GM19035 (cell line): Measurements from ENCODE around the gene FCRL6.

Experiments used
- ATAC-seq: cut with Tn5 transposase; IDR thresholded peaks from one replicate; pipeline ENCODE4 v1.9.1; 2021; ENCODE audit not compliant: unreplicated experiment

FCRL6 gene

DNA sequence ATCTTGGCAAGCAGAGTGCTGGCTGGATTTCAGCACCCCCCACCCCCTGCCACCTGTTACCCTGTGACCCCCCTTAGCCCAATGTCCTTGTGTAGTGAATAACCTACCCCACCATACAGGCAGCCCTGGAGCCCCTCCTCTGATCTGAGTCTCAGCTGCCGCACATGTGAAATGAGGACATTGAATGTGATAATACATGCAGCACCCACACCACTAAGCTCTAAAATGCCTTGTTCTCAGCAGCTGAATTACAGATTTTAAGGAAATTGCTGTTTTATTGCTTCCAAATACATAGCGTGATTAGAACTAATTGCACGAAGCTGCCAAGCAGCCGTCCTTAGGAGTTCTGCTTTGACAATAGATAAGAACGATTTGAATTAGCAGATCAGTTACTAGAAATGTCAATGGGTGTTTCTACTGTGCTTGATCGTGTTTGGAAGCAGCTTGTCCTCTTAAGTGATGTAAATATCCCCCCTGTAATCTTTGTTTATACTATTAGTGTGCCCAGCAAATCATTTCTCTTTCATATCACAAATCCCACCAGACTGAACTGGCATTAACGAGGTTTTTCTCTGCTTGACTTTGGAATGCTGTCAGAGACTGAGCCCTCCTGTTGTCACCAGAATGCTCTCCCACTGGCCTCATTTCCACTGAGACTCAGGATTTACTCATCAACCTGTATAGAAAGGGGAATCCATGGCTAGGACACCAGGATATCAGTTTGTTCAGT is 29.4 kb downstream of the FCRL6 start:
- ATAC-seq = no peak

DNA sequence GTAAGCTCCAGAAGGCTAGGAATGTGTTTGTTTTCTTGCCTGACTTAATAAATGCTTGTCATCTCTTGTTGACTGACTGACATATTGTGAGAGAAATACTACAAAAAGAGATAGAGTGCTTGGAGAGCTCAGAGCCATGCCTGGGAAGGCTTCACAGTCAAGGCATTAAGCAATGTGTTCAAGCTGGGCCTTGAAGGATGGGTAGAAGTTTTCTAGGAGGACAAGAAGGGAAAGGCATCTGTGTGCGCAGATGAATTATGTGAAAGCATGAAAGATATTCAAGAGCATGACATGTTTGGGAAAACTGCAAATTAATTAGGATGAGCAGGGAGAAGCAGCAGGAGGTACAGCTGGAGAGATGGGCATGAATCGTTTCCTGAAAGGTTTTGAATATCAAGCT is 30.1 kb downstream of the FCRL6 start:
- ATAC-seq = no peak

DNA sequence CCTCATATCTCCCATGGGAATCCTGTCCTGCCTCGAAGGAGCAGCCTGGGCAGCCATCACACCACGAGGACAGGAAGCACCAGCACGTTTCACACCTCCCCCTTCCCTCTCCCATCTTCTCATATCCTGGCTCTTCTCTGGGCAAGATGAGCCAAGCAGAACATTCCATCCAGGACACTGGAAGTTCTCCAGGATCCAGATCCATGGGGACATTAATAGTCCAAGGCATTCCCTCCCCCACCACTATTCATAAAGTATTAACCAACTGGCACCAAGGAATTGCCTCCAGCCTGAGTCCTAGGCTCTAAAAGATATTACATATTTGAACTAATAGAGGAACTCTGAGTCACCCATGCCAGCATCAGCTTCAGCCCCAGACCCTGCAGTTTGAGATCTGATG is 33.2 kb downstream of the FCRL6 start:
- ATAC-seq = no peak

DNA sequence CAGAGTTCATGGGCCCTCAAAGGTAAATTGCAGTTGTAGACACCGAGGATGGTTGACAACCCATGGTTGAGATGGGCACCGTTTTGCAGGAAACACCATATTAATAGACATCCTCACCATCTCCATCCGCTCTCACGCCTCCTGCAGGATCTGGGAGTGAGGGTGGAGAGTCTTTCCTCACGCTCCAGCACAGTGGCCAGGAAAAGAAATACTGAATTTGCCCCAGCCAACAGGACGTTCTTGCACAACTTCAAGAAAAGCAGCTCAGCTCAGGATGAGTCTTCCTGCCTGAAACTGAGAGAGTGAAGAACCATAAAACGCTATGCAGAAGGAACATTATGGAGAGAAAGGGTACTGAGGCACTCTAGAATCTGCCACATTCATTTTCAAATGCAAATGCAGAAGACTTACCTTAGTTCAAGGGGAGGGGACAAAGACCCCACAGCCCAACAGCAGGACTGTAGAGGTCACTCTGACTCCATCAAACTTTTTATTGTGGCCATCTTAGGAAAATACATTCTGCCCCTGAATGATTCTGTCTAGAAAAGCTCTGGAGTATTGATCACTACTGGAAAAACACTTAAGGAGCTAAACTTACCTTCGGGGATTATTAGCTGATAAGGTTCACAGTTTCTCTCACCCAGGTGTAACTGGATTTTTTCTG is 33.8 kb downstream of the FCRL6 start:
- no peak for ATAC-seq

DNA sequence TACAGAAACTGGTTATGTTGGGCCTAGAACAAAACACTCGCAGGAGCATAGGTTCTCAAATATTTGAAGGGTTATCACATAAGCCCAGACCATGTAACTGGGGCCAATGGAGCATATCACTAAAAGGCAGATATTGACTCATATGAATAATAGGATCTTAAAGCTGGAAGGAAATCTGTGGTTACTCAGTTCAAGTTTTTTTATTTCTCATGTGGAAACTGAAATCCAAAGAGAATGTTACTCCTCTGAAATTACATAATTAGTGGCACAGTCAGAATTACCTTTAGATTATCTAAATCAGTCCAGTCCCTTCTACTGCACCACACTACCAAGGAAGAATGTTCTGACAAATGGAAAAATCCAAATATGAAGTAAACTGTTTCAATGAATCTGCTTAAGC is 36.6 kb downstream of the FCRL6 start:
- ATAC-seq = peak; percentile 44

DNA sequence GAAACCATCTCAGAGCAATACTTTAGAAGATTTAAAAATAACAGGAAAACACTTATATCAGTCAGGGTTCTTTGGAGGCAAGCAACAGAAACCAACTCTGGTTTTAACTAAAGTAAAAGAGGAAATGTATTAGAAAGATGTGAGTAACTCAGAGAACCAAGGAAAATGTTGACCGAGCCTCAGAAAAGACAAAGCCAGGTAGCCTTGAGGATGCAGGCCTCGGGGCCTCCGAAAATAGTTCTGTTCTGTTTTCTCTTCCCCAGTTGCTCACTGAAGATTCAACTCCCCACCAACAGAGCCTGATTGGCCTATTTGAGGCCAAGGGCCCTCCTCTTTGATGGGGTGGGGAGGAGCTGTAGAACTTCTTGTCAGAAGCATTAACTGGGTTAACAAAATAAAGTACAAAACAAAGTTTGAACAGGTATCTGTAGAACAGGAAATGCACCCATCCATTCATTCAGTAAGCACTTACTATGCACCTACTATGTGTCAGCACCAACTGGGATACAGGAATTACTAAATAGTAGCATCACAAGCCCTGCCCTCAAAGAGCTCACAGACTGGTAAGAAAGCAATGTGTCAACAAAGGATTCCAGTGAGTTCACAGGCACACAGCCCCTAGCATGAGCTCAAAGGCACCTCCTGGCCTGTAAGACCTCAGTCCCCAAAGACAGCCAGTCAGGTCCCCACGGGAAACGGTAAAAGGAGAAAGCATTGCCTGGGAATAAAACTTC is 37.1 kb downstream of the FCRL6 start:
- ATAC-seq = peak; percentile 65

DNA sequence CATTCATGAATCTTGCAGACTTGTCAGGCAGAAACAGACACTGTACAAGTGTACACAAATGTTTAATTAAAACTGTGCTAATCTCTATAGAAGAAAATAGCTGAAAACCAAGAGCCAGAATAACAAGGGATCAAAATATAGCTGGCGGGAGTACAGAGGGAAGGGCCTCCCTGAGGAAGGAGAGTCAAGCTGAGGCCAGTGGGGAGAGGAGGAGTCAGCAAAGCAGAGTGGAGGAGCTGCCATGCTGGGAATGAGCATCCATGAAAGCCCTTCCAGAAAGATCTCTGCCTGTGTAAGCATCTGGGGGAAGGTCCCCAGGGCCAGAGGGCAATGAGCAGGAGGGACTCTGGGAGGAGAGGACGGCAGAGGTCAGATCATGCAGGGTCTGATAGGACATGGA is 39.6 kb downstream of the FCRL6 start:
- ATAC-seq = no peak

DNA sequence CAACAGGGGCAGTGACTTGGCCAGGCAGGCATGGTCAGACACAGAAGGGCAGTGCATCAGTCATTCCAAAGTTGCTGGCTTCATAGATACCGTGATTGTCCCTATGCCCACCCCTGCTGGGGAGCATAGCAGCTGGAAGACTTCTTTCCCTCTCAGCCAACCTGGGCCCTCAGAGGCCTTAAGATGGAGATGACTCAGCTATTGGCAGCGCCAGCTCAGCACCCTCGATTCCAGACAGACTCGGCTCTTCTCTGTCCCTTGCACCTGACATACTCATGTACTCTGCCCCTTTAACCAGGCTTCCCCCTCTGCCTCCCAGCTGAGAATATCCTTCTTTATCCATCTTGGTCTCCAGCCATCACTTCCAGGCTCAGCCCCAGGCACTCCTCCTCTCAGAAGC is 41.3 kb downstream of the FCRL6 start:
- no peak for ATAC-seq

DNA sequence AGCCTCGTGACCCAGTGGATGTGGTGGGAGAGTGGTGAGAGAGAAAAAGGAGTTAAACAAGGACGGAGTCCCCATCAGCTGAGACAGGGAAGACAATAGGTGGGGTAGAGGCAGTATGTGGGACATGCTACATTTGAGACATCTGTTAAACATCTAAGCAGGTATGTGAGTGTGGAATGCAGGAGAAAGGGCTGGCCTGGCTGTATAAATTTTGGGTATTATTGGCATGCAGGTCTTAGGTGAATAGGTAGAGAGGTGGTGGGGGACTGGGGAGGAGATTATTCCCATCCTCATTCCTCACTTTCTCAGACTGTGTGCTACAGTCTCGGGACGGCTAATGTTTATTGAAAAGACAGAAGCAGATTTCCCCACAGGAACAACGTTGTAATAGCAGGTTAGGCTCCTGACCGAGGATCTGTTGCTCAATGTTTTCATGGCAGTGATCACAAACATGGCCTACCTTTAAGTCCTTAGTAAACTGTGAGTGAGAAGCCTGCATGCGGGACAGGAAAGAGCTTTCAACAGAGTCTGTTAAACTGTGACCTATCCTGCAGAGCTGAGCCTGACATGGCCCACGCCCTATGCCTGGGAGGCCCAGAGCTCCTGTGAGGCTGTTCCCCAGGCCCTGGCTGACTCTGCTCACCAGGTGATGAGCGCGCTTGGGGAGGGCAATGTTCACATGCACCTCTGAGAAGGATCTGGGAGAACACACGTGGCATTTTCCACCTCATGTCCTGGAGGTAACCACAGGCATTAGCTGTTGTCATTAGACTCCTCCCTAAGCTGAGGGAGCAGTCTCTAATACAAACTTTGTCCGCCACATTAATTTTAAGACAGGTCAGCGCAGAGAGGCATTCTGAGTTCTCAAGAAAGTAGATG is 43.8 kb downstream of the FCRL6 start:
- ATAC-seq = no peak

DNA sequence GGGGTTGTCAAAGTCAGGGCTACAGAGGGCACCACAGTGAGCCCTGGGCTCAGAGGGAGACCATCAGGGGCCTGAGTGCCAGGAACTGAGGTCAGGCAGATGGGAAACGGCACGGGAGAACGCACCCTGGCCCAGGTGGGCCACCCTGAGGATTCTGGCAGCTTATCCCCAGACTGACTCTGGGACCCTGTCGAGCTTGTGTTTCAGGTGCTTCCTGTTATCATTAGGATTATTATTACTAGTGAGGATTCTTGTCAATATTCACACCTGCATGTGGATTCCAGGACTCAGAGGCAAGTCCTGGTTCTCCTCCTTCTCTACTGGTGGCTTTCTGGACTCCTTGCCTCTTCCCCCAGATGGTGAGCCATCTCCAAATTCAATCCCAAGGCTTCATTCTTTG is 45.1 kb downstream of the FCRL6 start:
- ATAC-seq = no peak

DNA sequence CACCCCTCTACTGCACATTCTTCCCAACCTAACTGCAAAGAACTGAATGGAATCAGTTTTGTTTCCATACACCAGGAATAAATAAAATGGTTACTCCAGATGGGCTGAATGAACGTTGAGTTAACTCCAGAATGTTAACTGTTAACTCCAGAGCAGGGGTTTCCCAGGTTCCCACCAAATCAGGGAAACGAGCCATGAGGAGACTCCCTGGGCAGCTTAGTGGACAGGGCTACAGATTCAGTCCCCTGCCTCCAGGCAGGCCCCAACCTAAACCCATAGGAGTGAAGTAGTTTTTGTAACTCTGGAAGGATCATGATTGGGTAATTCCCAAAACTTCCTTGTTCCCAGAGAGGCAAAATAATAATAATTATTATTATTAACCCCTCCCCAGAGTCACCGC is 46.2 kb downstream of the FCRL6 start:
- no peak for ATAC-seq

DNA sequence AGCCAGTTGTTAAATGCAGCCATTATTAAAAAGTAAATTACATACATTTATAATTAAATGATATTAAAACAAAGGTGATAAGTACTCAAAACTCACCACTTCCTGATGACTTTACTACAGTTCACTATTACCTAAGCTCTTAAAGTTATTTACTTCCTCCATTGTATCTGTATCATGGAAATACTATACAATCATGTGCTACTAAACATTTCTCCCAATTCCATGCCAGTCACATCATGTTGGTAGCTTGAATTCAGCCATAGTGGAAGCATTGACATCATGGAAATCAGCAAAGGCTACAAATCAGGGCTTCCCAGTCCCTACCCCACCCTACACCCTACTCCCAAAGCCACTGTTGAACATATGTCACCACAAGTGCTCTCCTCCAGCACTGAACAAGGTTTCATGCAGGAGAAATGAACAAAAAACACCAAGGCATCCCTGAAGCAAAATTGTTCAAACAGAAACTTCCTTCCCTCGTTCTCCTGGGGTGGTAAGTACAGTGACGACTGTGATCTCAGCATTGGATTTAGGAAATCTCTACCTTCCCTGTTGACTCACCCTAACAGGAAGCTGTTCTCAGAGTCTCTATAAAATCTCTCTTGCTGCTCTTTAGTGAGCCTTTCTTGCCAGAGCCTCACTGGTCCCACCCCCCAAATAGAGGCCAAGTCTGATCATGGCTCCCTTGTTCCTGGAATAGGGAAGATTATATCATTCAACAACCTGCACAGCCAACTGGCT is 47.6 kb downstream of the FCRL6 start:
- ATAC-seq = no peak

DNA sequence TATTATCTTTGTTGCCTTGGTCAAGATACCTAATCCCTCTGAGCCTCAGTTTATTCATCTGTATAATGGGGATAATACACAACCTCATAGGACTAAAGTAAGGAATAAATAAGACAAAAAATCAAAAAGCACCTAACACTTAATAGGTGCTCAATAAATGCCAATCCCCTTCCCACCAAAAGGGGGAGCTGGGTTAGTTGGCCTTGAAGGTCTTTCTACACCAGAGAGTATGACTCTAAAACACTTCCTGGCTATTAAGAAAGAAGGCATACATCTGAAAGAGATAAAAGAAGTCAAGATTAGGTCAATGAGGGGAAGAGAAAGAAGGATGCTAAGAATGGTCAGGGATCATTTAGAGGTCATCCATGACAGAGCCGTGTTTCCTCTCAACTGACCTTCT is 49.2 kb downstream of the FCRL6 start:
- ATAC-seq = no peak

DNA sequence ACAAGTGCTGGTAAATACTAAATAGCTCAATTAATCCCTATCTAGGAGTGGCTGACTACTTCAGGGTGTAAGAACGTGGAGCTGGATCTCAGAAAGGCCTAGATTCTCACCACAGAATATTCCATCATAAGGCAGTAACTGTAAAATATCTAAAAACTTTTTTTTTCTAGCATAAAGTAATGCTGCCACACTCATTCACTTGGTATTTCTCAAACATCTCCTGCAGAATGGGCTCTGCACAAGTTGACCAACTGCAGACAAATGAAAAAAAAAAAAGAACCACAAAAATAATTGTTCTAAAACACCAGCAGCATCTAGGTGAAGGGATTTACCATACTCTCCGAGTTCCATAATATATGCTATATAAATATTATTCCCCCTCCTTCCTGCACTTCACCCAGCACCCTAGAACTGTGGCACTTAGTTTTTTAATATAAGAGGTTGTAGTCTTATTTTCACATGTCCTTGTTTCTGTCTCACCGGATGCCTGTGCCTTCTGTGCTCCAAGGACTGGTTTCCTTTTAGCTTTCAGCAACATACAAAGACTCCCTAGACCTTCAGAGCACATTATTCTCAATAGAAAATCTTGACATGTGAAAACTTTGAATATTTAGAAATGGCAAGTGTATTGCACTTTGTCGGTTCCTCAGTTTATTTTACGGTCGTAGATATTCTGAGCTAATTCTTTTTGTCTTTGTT is 51.4 kb downstream of the FCRL6 start:
- no peak for ATAC-seq

DNA sequence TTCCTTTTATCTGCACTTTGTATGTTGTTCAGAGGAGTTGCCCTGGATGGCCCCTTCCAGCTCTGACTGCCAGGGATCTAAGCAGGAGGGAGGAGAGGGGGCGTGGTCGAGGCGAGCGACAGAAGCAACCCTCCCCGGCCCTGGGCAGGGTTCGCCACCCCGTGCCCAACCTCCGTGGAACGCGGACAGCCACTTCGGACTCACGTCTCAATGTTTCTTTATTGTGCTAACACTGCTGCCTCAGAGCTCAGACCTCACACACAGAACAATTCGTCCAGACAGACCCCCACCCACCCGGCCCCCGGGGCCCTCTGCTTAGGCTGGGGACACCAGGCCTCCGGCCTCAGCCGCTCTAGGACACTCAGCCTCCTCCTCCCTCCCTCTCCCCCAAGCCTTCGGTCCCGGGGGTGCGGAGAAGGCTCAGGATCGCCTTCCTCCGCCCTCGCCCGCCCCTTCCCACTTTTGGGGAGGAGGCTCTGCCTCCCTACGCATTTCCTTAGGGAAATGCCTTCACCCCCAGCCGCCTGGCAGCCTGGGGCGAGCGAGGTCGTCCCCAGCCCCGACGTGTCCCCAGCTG is 52.0 kb downstream of the FCRL6 start:
- ATAC-seq = peak; percentile 11

DNA sequence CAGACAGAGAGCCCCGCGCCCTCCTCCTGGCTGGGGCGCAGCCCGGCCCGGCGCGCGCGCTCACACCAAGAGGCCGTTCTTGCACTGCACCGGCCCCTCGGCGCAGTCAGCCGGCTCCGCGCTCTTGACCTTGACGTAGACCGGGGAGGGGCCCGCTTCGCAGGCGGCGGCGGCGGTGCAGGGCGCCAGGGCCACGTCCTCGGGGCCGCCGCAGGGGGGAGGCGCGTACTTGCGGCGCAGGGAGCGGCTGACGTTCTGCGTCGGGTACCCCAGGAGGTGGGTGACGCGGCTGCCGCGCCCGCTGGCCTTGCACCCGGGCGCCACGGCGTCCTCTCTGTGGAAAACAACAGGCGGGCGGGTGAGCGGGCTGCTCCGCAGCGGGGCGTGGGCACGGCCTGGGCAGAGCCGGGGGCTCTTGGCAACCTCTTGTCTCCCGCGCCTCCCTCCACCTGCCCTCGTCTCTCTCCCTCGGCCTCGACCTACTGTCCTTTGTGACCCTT is 52.6 kb downstream of the FCRL6 start:
- ATAC-seq = peak; percentile 80

DNA sequence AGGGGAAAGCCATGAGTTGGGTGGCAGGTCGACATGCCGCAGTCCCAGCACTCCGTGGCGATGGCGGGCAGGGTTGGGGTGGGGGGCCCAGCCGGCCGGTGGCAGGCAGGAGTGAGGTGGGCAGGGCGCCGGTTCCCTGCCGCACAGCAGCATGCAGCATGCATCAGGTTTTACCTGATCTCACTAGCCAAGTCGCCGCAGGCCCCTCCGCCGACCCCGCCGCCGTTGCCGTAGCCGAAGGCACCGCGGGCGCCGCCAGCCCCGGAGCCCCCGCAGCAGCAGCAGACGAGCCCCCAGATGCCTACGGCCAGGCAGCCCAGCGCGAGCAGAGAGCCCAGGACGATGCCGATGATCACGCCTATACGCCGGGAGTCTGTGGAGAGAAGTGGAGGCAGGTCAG is 53.5 kb downstream of the FCRL6 start:
- ATAC-seq = no peak

DNA sequence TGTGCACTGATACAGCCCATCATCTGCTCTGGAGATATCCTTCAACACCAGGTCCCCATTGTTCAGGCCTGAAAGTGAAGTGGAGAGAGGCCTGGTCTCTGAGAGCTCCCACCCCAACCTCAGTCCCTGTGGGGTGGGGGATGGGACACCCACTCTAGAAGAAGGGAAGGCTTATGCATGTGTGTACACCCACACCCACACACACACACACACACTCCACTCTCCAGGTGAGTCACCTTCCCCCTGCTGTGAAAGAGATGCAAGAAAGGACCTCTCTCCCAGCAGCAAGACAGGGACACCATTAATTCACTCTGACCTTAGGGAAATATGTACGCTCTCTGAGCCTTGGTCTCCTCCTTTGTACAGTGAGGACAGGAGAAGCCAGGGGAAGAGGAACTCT is 54.4 kb downstream of the FCRL6 start:
- ATAC-seq = no peak

DNA sequence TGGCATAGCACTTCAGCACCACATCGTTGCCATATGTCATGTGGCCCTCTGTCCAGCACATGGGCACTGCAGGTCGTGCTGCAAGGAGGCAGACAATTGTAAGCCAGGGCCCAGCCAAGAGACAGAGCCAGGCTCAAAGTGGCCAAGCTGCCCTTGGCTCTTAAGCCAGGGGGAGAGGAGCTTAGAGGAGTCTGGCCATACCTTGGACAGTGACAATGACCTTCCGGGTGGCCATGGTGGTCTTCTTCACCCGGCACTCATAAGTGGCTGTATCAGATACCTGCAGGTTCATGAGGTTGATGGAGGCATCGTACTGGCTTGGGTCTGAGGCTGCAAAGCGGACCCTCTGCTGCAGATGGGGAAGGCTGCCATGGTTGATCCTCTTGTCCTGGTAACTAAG is 55.7 kb downstream of the FCRL6 start:
- ATAC-seq = no peak
